H1 (cell line): ENCODE results near the gene RGMB. TPM values are rescaled to one million over a fixed set of nuclear protein-coding genes. Genes with fewer than 3 reads are reported as not detected.

Experiments used
- CTCF ChIA-PET: fragments of 300-600 bp; sonication (Branson Sonifier 250); formaldehyde crosslinking; loops from one replicate; lab custom pipeline; 2021; ENCODE audit not compliant: partially characterized antibody; lab: Charles Lee
- POLR2A ChIA-PET: fragments of 300-600 bp; sonication (Branson Sonifier 250); formaldehyde crosslinking; loops from one replicate; lab custom pipeline; 2021; ENCODE audit warnings: inconsistent platforms; ENCODE audit not compliant: partially characterized antibody; lab: Charles Lee
- DNase-seq, 2 experiments: peaks; one replicate each; pipeline versions ENCODE4 v3.0.0 to v3.0.0-alpha.2; 2010 to 2022; ENCODE audit warnings: low spot score in 2 of 2, low read depth in 1 of 2, mixed read lengths in 1 of 2
- FAIRE-seq: peaks from 2 replicates; lab custom pipeline; 2011; peaks lifted over from hg19 to GRCh38; lab: Jason Lieb, UNC
- H2AFZ ChIP-seq: 2 replicates; pipeline ENCODE4 v1.8.1; 2012; ENCODE audit warnings: low read length, inconsistent platforms
- H2AK5ac ChIP-seq: 2 replicates; pipeline ENCODE4 v1.6.1; 2013; ENCODE audit warnings: low read depth, low read length
- H2BK120ac ChIP-seq: replicated peaks from 2 replicates; pipeline ENCODE3; 2013; ENCODE audit warnings: low read depth, low read length, inconsistent platforms
- H2BK12ac ChIP-seq: 2 replicates; pipeline ENCODE4 v1.6.1; 2013; ENCODE audit warnings: low read depth, low read length
- H2BK15ac ChIP-seq: 2 replicates; pipeline ENCODE4 v1.6.1; 2013; ENCODE audit warnings: low read length
- H2BK20ac ChIP-seq: 2 replicates; pipeline ENCODE4 v1.6.1; 2013; ENCODE audit warnings: low read length
- H2BK5ac ChIP-seq: 2 replicates; pipeline ENCODE4 v1.6.1; 2013; ENCODE audit warnings: low read depth, low read length
- H3K14ac ChIP-seq: 2 replicates; pipeline ENCODE4 v1.6.1; 2013; ENCODE audit warnings: inconsistent platforms; ENCODE audit not compliant: insufficient read length
- H3K18ac ChIP-seq: 2 replicates; pipeline ENCODE4 v1.6.1; 2013; ENCODE audit warnings: low read length; ENCODE audit errors: extremely low read depth
- H3K23ac ChIP-seq: 2 replicates; pipeline ENCODE4 v1.6.1; 2013; ENCODE audit warnings: inconsistent platforms; ENCODE audit not compliant: insufficient read length
- H3K23me2 ChIP-seq: 2 replicates; pipeline ENCODE4 v1.6.1; 2013; ENCODE audit warnings: low read depth, low read length
- H3K27ac ChIP-seq: 2 replicates; pipeline ENCODE4 v1.6.1; 2011; ENCODE audit warnings: low read depth, low read length, inconsistent platforms
- H3K27me3 ChIP-seq, 4 experiments: replicated peaks in 1 of 4; 1 replicate in 1 of 4; 2 replicates in 3 of 4; pipeline versions ENCODE4 v1.6.1 to v1.8.1; 2011 to 2013; ENCODE audit warnings: low read length in 3 of 4, mild to moderate bottlenecking in 3 of 4, inconsistent platforms in 2 of 4, mixed read lengths in 2 of 4, moderate library complexity in 1 of 4; ENCODE audit not compliant: control insufficient read depth in 3 of 4, insufficient read depth in 3 of 4; ENCODE audit errors: extremely low read depth in 1 of 4
- H3K36me3 ChIP-seq, 4 experiments: 2 replicates each; pipeline versions ENCODE4 v1.6.1 to v1.8.1; 2011 to 2013; ENCODE audit warnings: mild to moderate bottlenecking in 4 of 4, low read length in 3 of 4, moderate library complexity in 2 of 4, control low read depth in 1 of 4, inconsistent platforms in 1 of 4; ENCODE audit not compliant: insufficient read depth in 4 of 4, control insufficient read depth in 2 of 4
- H3K4ac ChIP-seq: replicated peaks from 2 replicates; pipeline ENCODE3; 2013; ENCODE audit warnings: low read length, low read depth, mixed read lengths, inconsistent platforms; ENCODE audit not compliant: insufficient read length
- H3K4me1 ChIP-seq, 4 experiments: replicated peaks in 1 of 4; 1 replicate in 1 of 4; 2 replicates in 3 of 4; pipeline versions ENCODE4 v1.6.1 to v1.8.1; 2011 to 2013; ENCODE audit warnings: low read length in 3 of 4, inconsistent platforms in 2 of 4, mixed read lengths in 1 of 4; ENCODE audit not compliant: insufficient read depth in 4 of 4, control insufficient read depth in 3 of 4
- H3K4me2 ChIP-seq, 2 experiments: 2 replicates each; pipeline versions ENCODE4 v1.6.1 to v1.8.1; 2011 to 2013; ENCODE audit warnings: low read depth in 2 of 2, low read length in 2 of 2, control low read depth in 1 of 2, inconsistent platforms in 1 of 2, mild to moderate bottlenecking in 1 of 2; ENCODE audit not compliant: insufficient read depth in 1 of 2
- H3K4me3 ChIP-seq, 4 experiments: fragments of 200-600, 300-600 bp in 1 of 4; sonication (generic), shearing (Covaris generic), sonication (Bioruptor Twin) in 1 of 4; 2 replicates each; pipeline versions ENCODE4 v1.5.1 to v1.8.1; 2011 to 2016; ENCODE audit warnings: low read length in 4 of 4, low read depth in 3 of 4, control low read depth in 2 of 4, inconsistent platforms in 2 of 4, mild to moderate bottlenecking in 2 of 4, mixed read lengths in 1 of 4, moderate library complexity in 1 of 4; ENCODE audit not compliant: insufficient read depth in 2 of 4; ENCODE audit errors: extremely low read depth in 1 of 4
- H3K56ac ChIP-seq: replicated peaks from 2 replicates; pipeline ENCODE3; 2013; ENCODE audit warnings: low read depth, mild to moderate bottlenecking, mixed read lengths, low read length, inconsistent platforms; ENCODE audit not compliant: insufficient read length
- H3K79me1 ChIP-seq: 2 replicates; pipeline ENCODE4 v1.6.1; 2013; ENCODE audit warnings: low read depth, low read length, control low read depth
- H3K79me2 ChIP-seq, 2 experiments: 2 replicates each; pipeline versions ENCODE4 v1.6.1 to v1.8.1; 2012 to 2013; ENCODE audit warnings: low read length in 2 of 2, mild to moderate bottlenecking in 2 of 2, inconsistent platforms in 1 of 2; ENCODE audit not compliant: insufficient read depth in 2 of 2, control insufficient read depth in 1 of 2
- H3K9ac ChIP-seq, 4 experiments: replicated peaks in 1 of 4; 1 replicate in 1 of 4; 2 replicates in 3 of 4; pipeline versions ENCODE4 v1.6.1 to v1.8.1; 2011 to 2013; ENCODE audit warnings: low read depth in 3 of 4, low read length in 3 of 4, control low read depth in 2 of 4, mild to moderate bottlenecking in 2 of 4, moderate library complexity in 2 of 4, inconsistent platforms in 1 of 4; ENCODE audit errors: extremely low read depth in 1 of 4
- H3K9me3 ChIP-seq, 2 experiments: 2 replicates each; pipeline versions ENCODE4 v1.6.1 to v1.8.1; 2012 to 2013; ENCODE audit warnings: mild to moderate bottlenecking in 2 of 2, moderate library complexity in 2 of 2, control low read depth in 1 of 2, inconsistent platforms in 1 of 2, low read depth in 1 of 2, low read length in 1 of 2, mixed read lengths in 1 of 2; ENCODE audit not compliant: insufficient read depth in 2 of 2
- H4K20me1 ChIP-seq, 2 experiments: replicated peaks in 1 of 2; 2 replicates each; pipeline versions ENCODE3 to v1.8.1; 2011 to 2013; ENCODE audit warnings: inconsistent platforms in 2 of 2, low read length in 2 of 2, mild to moderate bottlenecking in 1 of 2; ENCODE audit not compliant: insufficient read depth in 2 of 2, control insufficient read depth in 1 of 2
- H4K5ac ChIP-seq: 2 replicates; pipeline ENCODE4 v1.6.1; 2013; ENCODE audit warnings: low read length, low read depth, mixed read lengths, inconsistent platforms; ENCODE audit not compliant: insufficient read length
- H4K8ac ChIP-seq: 2 replicates; pipeline ENCODE4 v1.8.0; 2013; ENCODE audit warnings: mild to moderate bottlenecking, moderate library complexity, low read length, inconsistent platforms; ENCODE audit not compliant: insufficient read depth; ENCODE audit errors: extremely low read depth
- H4K91ac ChIP-seq: replicated peaks from 2 replicates; pipeline ENCODE3; 2013; ENCODE audit warnings: low read length, mixed read lengths, inconsistent platforms; ENCODE audit not compliant: insufficient read length
- BCL11A ChIP-seq, 2 experiments: IDR thresholded peaks; one replicate each; pipeline ENCODE4 v1.6.1; 2011; ENCODE audit warnings: low read depth in 2 of 2, low read length in 2 of 2, mild to moderate bottlenecking in 2 of 2
- CBX8 ChIP-seq: fragments of 300-800, 300-1000 bp; sonication (generic); IDR thresholded peaks from 2 replicates; pipeline ENCODE4 v1.7.1; 2016; ENCODE audit warnings: low read depth, low read length, borderline replicate concordance
- CREB1 ChIP-seq: IDR thresholded peaks from 2 replicates; pipeline ENCODE4 v1.6.1; 2012; ENCODE audit warnings: inconsistent platforms
- GABPA ChIP-seq: IDR thresholded peaks from 2 replicates; pipeline ENCODE4 v1.6.1; 2011; ENCODE audit warnings: mild to moderate bottlenecking, low read length, moderate library complexity, borderline replicate concordance; ENCODE audit not compliant: insufficient read depth
- KDM4A ChIP-seq: IDR thresholded peaks from one replicate; pipeline ENCODE4 v1.7.1; 2012; ENCODE audit warnings: low read depth, mild to moderate bottlenecking, moderate library complexity, low read length, inconsistent platforms; ENCODE audit not compliant: severe bottlenecking
- MAFK ChIP-seq: IDR thresholded peaks from 2 replicates; pipeline ENCODE4 v1.6.1; 2012; ENCODE audit warnings: low read depth, mild to moderate bottlenecking, improper control_type of control experiment, low read length
- PHF8 ChIP-seq: fragments of 200-600 bp; sonication (generic); conservative IDR thresholded peaks from 2 replicates; pipeline ENCODE4 v1.7.1; 2012; ENCODE audit warnings: low read depth, mild to moderate bottlenecking, inconsistent platforms, low read length, moderate library complexity
- RAD21 ChIP-seq, 2 experiments: IDR thresholded peaks in 1 of 2; conservative IDR thresholded peaks in 1 of 2; 2 replicates each; pipeline ENCODE4 v1.6.1; 2011; ENCODE audit warnings: low read depth in 2 of 2, low read length in 2 of 2, improper control_type of control experiment in 1 of 2, inconsistent platforms in 1 of 2, mild to moderate bottlenecking in 1 of 2, moderate library complexity in 1 of 2
- SIRT6 ChIP-seq: IDR thresholded peaks from one replicate; pipeline ENCODE4 v1.7.1; 2012; ENCODE audit warnings: low read length, inconsistent platforms
- SIX5 ChIP-seq: IDR thresholded peaks from 2 replicates; pipeline ENCODE4 v1.6.1; 2011; ENCODE audit warnings: mild to moderate bottlenecking, low read depth, low read length
- SUZ12 ChIP-seq: fragments of 200-600 bp; sonication (generic); IDR thresholded peaks from 2 replicates; pipeline ENCODE4 v1.6.1; 2012; ENCODE audit warnings: mild to moderate bottlenecking, inconsistent platforms, low read length, moderate library complexity, mixed read lengths
- TAF1 ChIP-seq: IDR thresholded peaks from 2 replicates; pipeline ENCODE4 v1.6.1; 2011; ENCODE audit warnings: mild to moderate bottlenecking, low read depth, low read length
- polyA plus RNA-seq, 7 experiments: library from polyadenylated mRNA; depleted of rRNA in 3 of 7; stranded (reverse) in 5 of 7; unstranded in 2 of 7; fragments of >200 nt in 5 of 7; fragments of 200-250 nt in 2 of 7; gene quantifications; 1 replicate in 5 of 7; 2 replicates in 1 of 7; 4 replicates in 1 of 7; pipeline versions ENCODE4 v1.2.1 to v1.2.3, GENCODE V29; 2011 to 2013; ENCODE audit warnings: missing spikeins in 2 of 7, mixed read lengths in 2 of 7
- total RNA-seq: library from RNA; stranded (reverse); fragmentation: NEBNext Ultra II Directional; extraction: Animal tissue kit (Norgen Biotek cat#: 25700); gene quantifications from 2 replicates; pipeline ENCODE4 v1.2.1, GENCODE V29; 2021

RGMB gene
- total and polyA plus RNA-seq, 2 of the 8 experiments (the other 6 are each of a cell fraction or from before 2014, with no cell fraction given): 11.7 to 27.0 TPM

GRCh38 chr5:98807806-98808205 is 34.3 kb downstream of the RGMB start:
- no peak overlapping the region for H2BK12ac ChIP-seq
- H3K23ac ChIP-seq: no peak overlapping the region
- H2BK20ac ChIP-seq: no peak overlapping the region
- ChIA-PET POLR2A (no interaction called here), CTCF (interaction anchor here (0.6 kb wide), 1 partner anchor 1082 kb away, joined by 3 read pairs; no protein-coding TSS in a partner anchor)
- no peak overlapping the region for H3K4me2 ChIP-seq
- no peak overlapping the region for H3K4ac ChIP-seq
- H4K8ac ChIP-seq: no peak overlapping the region
- no peak overlapping the region for H3K56ac ChIP-seq
- H3K36me3 ChIP-seq: no peaks in the 10 kb centered on the region
- H3K14ac ChIP-seq: no peak overlapping the region
- no peaks in the 10 kb centered on the region for H3K79me2 ChIP-seq
- no peak for FAIRE-seq
- H3K27me3 ChIP-seq: no peaks in the 10 kb centered on the region
- H3K9me3 ChIP-seq: peaks cover 0 to 9% of the 10 kb centered on the region in 2 experiments; a peak in 1 of 4 replicates
- no peak overlapping the region for H2AFZ ChIP-seq
- no peak for DNase-seq
- no peak overlapping the region for H4K5ac ChIP-seq
- no peaks in the 10 kb centered on the region for H3K4me1 ChIP-seq
- H3K4me3 ChIP-seq: no peak overlapping the region
- no peak overlapping the region for H4K91ac ChIP-seq
- no peaks in the 10 kb centered on the region for H4K20me1 ChIP-seq
- H3K27ac ChIP-seq: no peak overlapping the region
- no peaks in the 10 kb centered on the region for H3K23me2 ChIP-seq
- no peak for TF ChIP-seq SUZ12
- no peak for TF ChIP-seq GABPA
- no peak for TF ChIP-seq RAD21 (IDR thresholded peaks at IDR 0.05 in 1 of 2, conservative IDR thresholded peaks at IDR 0.05 in 1 of 2; ENCODE audit: low read depth in 2 of 2, low read length in 2 of 2)
- TF ChIP-seq SIRT6: no peak
- TF ChIP-seq KDM4A: no peak
- TF ChIP-seq SIX5: no peak
- TF ChIP-seq PHF8: no peak
- TF ChIP-seq TAF1: no peak
- no peak for TF ChIP-seq MAFK
- no peak for TF ChIP-seq CREB1
- TF ChIP-seq BCL11A (IDR thresholded peaks at IDR 0.05; ENCODE audit: low read depth in 2 of 2, low read length in 2 of 2): no peak
- no peak for TF ChIP-seq CBX8
- H2BK120ac ChIP-seq: no peak overlapping the region
- no peaks in the 10 kb centered on the region for H3K79me1 ChIP-seq
- H2AK5ac ChIP-seq: no peak overlapping the region
- H2BK15ac ChIP-seq: no peak overlapping the region
- no peak overlapping the region for H3K18ac ChIP-seq
- H2BK5ac ChIP-seq: no peak overlapping the region
- no peak overlapping the region for H3K9ac ChIP-seq
